GM12878 (cell line): ENCODE results near the gene NDUFV1. TPM values are rescaled to one million over a fixed set of nuclear protein-coding genes. Genes with fewer than 3 reads are reported as not detected.

Source experiments
- BCL11A ChIP-seq: IDR thresholded peaks from 2 replicates; pipeline ENCODE4 v1.6.1; 2011; ENCODE audit warnings: low read depth, low read length
- CREB1 ChIP-seq: IDR thresholded peaks from 2 replicates; pipeline ENCODE4 v1.6.1; 2012; ENCODE audit warnings: low read depth, mild to moderate bottlenecking, inconsistent platforms
- EED ChIP-seq: sonication (generic); IDR thresholded peaks from 2 replicates; pipeline ENCODE4 v1.6.1; 2016; ENCODE audit warnings: antibody characterized with exemption, low read depth
- ESRRA ChIP-seq: IDR thresholded peaks from 2 replicates; pipeline ENCODE4 v1.6.1; 2012; ENCODE audit warnings: mild to moderate bottlenecking, low read length, improper control_type of control experiment
- ETV6 ChIP-seq, 2 experiments: fragments of 450-650 bp in 1 of 2; IDR thresholded peaks in 1 of 2; conservative IDR thresholded peaks in 1 of 2; 2 replicates each; pipeline ENCODE4 v1.6.1; 2014; ENCODE audit warnings: antibody characterized with exemption in 1 of 2, borderline replicate concordance in 1 of 2, low read depth in 1 of 2, mild to moderate bottlenecking in 1 of 2, moderate library complexity in 1 of 2
- FOXK2 ChIP-seq: fragments of 450-650 bp; IDR thresholded peaks from 2 replicates; pipeline ENCODE4 v1.6.1; 2017; ENCODE audit warnings: mild to moderate bottlenecking, moderate library complexity
- IKZF1 ChIP-seq: fragments of 450-650 bp; conservative IDR thresholded peaks from 2 replicates; pipeline ENCODE4 v1.6.1; 2017; ENCODE audit warnings: antibody characterized with exemption, mild to moderate bottlenecking
- MTA2 ChIP-seq: fragments of 450-650 bp; IDR thresholded peaks from 2 replicates; pipeline ENCODE4 v1.6.1; 2016; ENCODE audit warnings: low read depth, mild to moderate bottlenecking, moderate library complexity
- MXI1 ChIP-seq: fragments of 150-350 bp; IDR thresholded peaks from 2 replicates; pipeline ENCODE4 v1.6.1; 2011; ENCODE audit warnings: low read depth, mild to moderate bottlenecking, inconsistent platforms, low read length, improper control_type of control experiment
- MYC ChIP-seq: IDR thresholded peaks from 2 replicates; pipeline ENCODE4 v1.6.1; 2011; ENCODE audit warnings: mild to moderate bottlenecking, low read length, moderate library complexity, inconsistent platforms; ENCODE audit not compliant: insufficient read depth, insufficient replicate concordance, insufficient read length, severe bottlenecking
- NBN ChIP-seq: fragments of 450-650 bp; IDR thresholded peaks from 2 replicates; pipeline ENCODE4 v1.6.1; 2016
- NFYA ChIP-seq: IDR thresholded peaks from 2 replicates; pipeline ENCODE4 v1.6.1; 2011; ENCODE audit warnings: low read depth, mild to moderate bottlenecking, low read length, improper control_type of control experiment, borderline replicate concordance
- PAX5 ChIP-seq: IDR thresholded peaks from 2 replicates; pipeline ENCODE4 v1.6.1; 2011; ENCODE audit warnings: low read depth, low read length, borderline replicate concordance
- PML ChIP-seq: IDR thresholded peaks from 2 replicates; pipeline ENCODE4 v1.6.1; 2012; ENCODE audit warnings: low read length, inconsistent platforms
- POU2F2 ChIP-seq: IDR thresholded peaks from 3 replicates; pipeline ENCODE4 v1.6.1; 2011; ENCODE audit warnings: low read depth, mild to moderate bottlenecking, low read length, borderline replicate concordance
- RB1 ChIP-seq: fragments of 450-650 bp; formaldehyde crosslinking; IDR thresholded peaks from 2 replicates; pipeline ENCODE4 v1.6.1; 2017; ENCODE audit warnings: mild to moderate bottlenecking, borderline replicate concordance
- SP1 ChIP-seq: IDR thresholded peaks from one replicate; pipeline ENCODE4 v1.6.1; 2011; ENCODE audit warnings: low read depth, low read length
- ZNF217 ChIP-seq: fragments of 450-650 bp; IDR thresholded peaks from 2 replicates; pipeline ENCODE4 v1.6.1; 2017; ENCODE audit warnings: antibody characterized with exemption, mild to moderate bottlenecking
- ZNF24 ChIP-seq: fragments of 450-650 bp; IDR thresholded peaks from 2 replicates; pipeline ENCODE4 v1.6.1; 2017; ENCODE audit warnings: antibody characterized with exemption, mild to moderate bottlenecking
- polyA plus RNA-seq, 11 experiments: library from polyadenylated mRNA; depleted of rRNA in 4 of 11; unstranded in 6 of 11; stranded (reverse) in 5 of 11; fragments of >200 nt; fragmentation: Nextera tagmentation in 4 of 11; fragmentation: Illumina TruSeq in 1 of 11; extraction: Ambion mirVana in 4 of 11; extraction: Trizol in 1 of 11; gene quantifications; 1 replicate in 1 of 11; 2 replicates in 10 of 11; pipeline versions ENCODE4 v1.2.1 to v1.2.3, GENCODE V29; 2011 to 2016; ENCODE audit warnings: inconsistent platforms in 2 of 11, missing spikeins in 2 of 11, low read depth in 1 of 11
- total RNA-seq, 4 experiments: library from RNA; depleted of rRNA in 3 of 4; stranded (reverse); fragments of >200 nt in 3 of 4; fragmentation: Illumina TruSeq in 1 of 4; extraction: Trizol in 1 of 4; gene quantifications; 2 replicates each; pipeline versions ENCODE4 v1.2.1 to v1.2.3, GENCODE V29; 2013 to 2021
- TF ChIP-seq, protein P1 (sequence below): fragments of 450-650 bp; IDR thresholded peaks from 2 replicates; pipeline ENCODE4 v1.6.1; 2017; ENCODE audit warnings: mild to moderate bottlenecking, low read depth, inconsistent platforms; ENCODE audit not compliant: poor library complexity, severe bottlenecking
- TF ChIP-seq, protein P2 (sequence below): IDR thresholded peaks from 2 replicates; pipeline ENCODE4 v1.6.1; 2012; ENCODE audit warnings: low read length, inconsistent platforms
- TF ChIP-seq, protein P3 (sequence below): IDR thresholded peaks from 2 replicates; pipeline ENCODE4 v1.6.1; 2011; ENCODE audit warnings: low read depth, low read length, improper control_type of control experiment, borderline replicate concordance
- TF ChIP-seq, protein P4 (sequence below): IDR thresholded peaks from 2 replicates; pipeline ENCODE4 v1.6.1; 2011; ENCODE audit warnings: borderline replicate concordance, low read depth, mild to moderate bottlenecking, moderate library complexity, mixed read lengths, low read length; ENCODE audit not compliant: insufficient read depth; ENCODE audit errors: extremely low read length
- TF ChIP-seq, protein P5 (sequence below): fragments of 450-650 bp; IDR thresholded peaks from 2 replicates; pipeline ENCODE4 v1.6.1; 2017; ENCODE audit warnings: low read depth, mild to moderate bottlenecking, moderate library complexity

Gene NDUFV1
- total and polyA plus RNA-seq, 10 of the 15 experiments (the other 5 are each of a cell fraction or from before 2014, with no cell fraction given) = 8.2 to 380 (median 231) TPM

DNA sequence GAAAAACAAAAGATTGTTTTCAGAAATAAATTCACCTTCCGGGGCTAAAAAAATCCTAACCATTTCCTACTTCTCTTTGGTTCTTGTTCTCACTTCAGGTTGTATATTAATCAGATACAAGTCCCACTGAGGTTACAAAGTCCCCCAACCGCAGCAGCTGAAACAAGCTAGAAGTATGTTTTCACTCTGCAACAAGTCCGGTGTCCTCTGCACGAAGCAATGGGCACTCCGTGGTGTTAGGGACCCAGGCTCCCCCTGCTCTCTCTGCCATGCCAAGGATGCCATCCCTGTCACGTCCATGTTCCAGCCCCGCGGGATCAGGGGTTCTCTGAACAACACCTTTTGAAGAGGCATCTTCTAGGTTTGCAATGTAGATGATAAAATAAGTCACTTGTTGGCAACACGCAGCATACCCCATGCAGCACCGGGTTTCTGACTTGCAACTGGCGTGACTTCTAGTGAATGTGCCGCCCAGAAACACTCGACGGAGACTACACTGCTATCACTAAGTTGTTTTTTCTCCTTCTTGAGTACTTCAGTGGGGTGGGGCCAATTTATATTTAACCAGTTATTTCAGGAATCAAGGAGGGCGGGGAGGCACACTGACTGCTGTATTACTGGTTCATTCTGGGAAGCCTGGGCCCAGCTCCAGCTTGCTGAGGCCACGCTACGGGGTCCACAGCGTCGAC lies 48.5 kb upstream of the NDUFV1 start (continued):
- peak; percentile 44; the same call in 1 of the 2 replicates for TF ChIP-seq MXI1
- peak; percentile 9 for TF ChIP-seq SP1
- no peak for TF ChIP-seq PML
- TF ChIP-seq MYC = no peak
- TF ChIP-seq NBN = peak; percentile 67; the same call in 1 of the 2 replicates
- TF ChIP-seq EED = 0 out of 2 replicates have a peak, but pooled peaks have one; percentile 22
- TF ChIP-seq PAX5 = peak; percentile 84
- TF ChIP-seq, protein P1, sequence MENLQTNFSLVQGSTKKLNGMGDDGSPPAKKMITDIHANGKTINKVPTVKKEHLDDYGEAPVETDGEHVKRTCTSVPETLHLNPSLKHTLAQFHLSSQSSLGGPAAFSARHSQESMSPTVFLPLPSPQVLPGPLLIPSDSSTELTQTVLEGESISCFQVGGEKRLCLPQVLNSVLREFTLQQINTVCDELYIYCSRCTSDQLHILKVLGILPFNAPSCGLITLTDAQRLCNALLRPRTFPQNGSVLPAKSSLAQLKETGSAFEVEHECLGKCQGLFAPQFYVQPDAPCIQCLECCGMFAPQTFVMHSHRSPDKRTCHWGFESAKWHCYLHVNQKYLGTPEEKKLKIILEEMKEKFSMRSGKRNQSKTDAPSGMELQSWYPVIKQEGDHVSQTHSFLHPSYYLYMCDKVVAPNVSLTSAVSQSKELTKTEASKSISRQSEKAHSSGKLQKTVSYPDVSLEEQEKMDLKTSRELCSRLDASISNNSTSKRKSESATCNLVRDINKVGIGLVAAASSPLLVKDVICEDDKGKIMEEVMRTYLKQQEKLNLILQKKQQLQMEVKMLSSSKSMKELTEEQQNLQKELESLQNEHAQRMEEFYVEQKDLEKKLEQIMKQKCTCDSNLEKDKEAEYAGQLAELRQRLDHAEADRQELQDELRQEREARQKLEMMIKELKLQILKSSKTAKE = peak; percentile 64
- TF ChIP-seq NFYA = no peak
- no peak for TF ChIP-seq FOXK2
- TF ChIP-seq BCL11A = peak; percentile 73; the same call in 1 of the 2 replicates
- TF ChIP-seq, protein P2, sequence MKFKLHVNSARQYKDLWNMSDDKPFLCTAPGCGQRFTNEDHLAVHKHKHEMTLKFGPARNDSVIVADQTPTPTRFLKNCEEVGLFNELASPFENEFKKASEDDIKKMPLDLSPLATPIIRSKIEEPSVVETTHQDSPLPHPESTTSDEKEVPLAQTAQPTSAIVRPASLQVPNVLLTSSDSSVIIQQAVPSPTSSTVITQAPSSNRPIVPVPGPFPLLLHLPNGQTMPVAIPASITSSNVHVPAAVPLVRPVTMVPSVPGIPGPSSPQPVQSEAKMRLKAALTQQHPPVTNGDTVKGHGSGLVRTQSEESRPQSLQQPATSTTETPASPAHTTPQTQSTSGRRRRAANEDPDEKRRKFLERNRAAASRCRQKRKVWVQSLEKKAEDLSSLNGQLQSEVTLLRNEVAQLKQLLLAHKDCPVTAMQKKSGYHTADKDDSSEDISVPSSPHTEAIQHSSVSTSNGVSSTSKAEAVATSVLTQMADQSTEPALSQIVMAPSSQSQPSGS = peak; percentile 43; the same call in 1 of the 2 replicates
- TF ChIP-seq, protein P3, sequence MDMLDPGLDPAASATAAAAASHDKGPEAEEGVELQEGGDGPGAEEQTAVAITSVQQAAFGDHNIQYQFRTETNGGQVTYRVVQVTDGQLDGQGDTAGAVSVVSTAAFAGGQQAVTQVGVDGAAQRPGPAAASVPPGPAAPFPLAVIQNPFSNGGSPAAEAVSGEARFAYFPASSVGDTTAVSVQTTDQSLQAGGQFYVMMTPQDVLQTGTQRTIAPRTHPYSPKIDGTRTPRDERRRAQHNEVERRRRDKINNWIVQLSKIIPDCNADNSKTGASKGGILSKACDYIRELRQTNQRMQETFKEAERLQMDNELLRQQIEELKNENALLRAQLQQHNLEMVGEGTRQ = no peak
- peak in 1 of 2 experiments; percentile 14; a peak in 1 of 4 replicates for TF ChIP-seq ETV6 (conservative IDR thresholded peaks at IDR 0.05 in 1 of 2, IDR thresholded peaks at IDR 0.05 in 1 of 2; ENCODE audit: borderline replicate concordance in 1 of 2, low read depth in 1 of 2)
- TF ChIP-seq, protein P4, sequence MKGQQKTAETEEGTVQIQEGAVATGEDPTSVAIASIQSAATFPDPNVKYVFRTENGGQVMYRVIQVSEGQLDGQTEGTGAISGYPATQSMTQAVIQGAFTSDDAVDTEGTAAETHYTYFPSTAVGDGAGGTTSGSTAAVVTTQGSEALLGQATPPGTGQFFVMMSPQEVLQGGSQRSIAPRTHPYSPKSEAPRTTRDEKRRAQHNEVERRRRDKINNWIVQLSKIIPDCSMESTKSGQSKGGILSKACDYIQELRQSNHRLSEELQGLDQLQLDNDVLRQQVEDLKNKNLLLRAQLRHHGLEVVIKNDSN = no peak
- TF ChIP-seq CREB1 = no peak
- peak; percentile 96; the same call in 1 of the 2 replicates for TF ChIP-seq ZNF217
- TF ChIP-seq, protein P5, sequence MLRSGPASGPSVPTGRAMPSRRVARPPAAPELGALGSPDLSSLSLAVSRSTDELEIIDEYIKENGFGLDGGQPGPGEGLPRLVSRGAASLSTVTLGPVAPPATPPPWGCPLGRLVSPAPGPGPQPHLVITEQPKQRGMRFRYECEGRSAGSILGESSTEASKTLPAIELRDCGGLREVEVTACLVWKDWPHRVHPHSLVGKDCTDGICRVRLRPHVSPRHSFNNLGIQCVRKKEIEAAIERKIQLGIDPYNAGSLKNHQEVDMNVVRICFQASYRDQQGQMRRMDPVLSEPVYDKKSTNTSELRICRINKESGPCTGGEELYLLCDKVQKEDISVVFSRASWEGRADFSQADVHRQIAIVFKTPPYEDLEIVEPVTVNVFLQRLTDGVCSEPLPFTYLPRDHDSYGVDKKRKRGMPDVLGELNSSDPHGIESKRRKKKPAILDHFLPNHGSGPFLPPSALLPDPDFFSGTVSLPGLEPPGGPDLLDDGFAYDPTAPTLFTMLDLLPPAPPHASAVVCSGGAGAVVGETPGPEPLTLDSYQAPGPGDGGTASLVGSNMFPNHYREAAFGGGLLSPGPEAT = peak; percentile 92
- TF ChIP-seq POU2F2 = peak; percentile 62; the same call in 1 of the 3 replicates
- no peak for TF ChIP-seq RB1
- TF ChIP-seq ZNF24 = no peak
- TF ChIP-seq MTA2 = peak; percentile 75
- peak; percentile 68; the same call in 1 of the 2 replicates for TF ChIP-seq IKZF1
- no peak for TF ChIP-seq ESRRA
